Activated T-helper 2 cell treated with anti-CD3 and anti-CD28 coated beads, Interferon-gamma antibody, Interleukin-2, Interleukin-4, amounts not matched to agents 10 μg/mL and 5 μg/mL and 100 μg/mL, durations not matched to agents 14 hours and 24 hours and 36 hours (primary cell): Measurements from ENCODE around the gene RAB13. TPM values are rescaled to one million over a fixed set of nuclear protein-coding genes. Genes with fewer than 3 reads are reported as not detected.
"Not testable (repeated sequence)": the region's sequence is repeated elsewhere in the genome, so short reads cannot be mapped to it uniquely, and the experiment has no call there.

ENCODE experiments used
- DNase-seq: peaks from one replicate; pipeline ENCODE4 v3.0.0; 2021; ENCODE audit warnings: low spot score
- H3K27ac Mint-ChIP-seq: one replicate; pipeline ENCODE4 v1.8.0; 2021; ENCODE audit warnings: mixed read lengths
- H3K27me3 Mint-ChIP-seq: one replicate; pipeline ENCODE4 v1.8.0; 2021; ENCODE audit warnings: low read depth, mixed read lengths
- H3K36me3 Mint-ChIP-seq: one replicate; pipeline ENCODE4 v1.8.0; 2021; ENCODE audit warnings: low read depth, mixed read lengths
- H3K4me1 Mint-ChIP-seq: one replicate; pipeline ENCODE4 v1.8.0; 2021; ENCODE audit warnings: low read depth, mixed read lengths
- H3K4me3 Mint-ChIP-seq: one replicate; pipeline ENCODE4 v1.8.0; 2021; ENCODE audit warnings: low read depth, mild to moderate bottlenecking, moderate library complexity, mixed read lengths
- H3K9me3 Mint-ChIP-seq: one replicate; pipeline ENCODE4 v1.8.0; 2021; ENCODE audit warnings: mixed read lengths
- intact Hi-C: fragments of 100-400 bp; cut with micrococcal nuclease; formaldehyde crosslinking; loops from one replicate; pipeline ENCODE4 v1.15.1; 2023
- total RNA-seq: library from RNA; stranded (reverse); gene quantifications from 2 replicates; pipeline ENCODE4 v1.2.3, GENCODE V29; 2022

RAB13 gene
- total RNA-seq, 1 donor from 2014 or later: 7.6 TPM

DNA sequence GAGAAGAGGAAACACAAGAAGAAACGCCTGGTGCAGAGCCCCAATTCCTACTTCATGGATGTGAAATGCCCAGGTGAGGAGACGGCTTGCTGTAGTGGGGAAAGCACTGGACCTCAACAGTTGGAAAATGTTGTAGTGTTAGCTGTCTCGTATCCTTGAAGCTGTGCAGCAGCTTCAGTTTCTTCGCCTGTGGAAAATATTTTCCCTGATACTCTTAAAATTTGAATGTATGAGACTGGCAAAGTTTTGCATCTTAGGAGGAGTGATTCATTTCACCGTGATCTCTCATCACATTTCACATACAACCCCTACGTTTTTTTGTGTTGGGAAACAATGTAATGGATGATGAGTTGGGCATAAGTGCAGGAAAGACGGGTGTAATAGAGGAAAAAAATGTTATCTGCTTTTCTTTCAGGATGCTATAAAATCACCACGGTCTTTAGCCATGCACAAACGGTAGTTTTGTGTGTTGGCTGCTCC, 5.1 kb upstream of the RAB13 start:
- intact Hi-C loops: loop anchor here (2.0 to 5.0 kb wide), 2 partner anchors 14 to 191 kb away; partner anchors contain the start of gene JTB
- peaks cover 35% of the 10 kb centered on the region for H3K4me1 Mint-ChIP-seq
- DNase-seq: no peak
- peak overlapping the region; percentile 88 for H3K4me3 Mint-ChIP-seq
- H3K9me3 Mint-ChIP-seq: no peaks in the 10 kb centered on the region
- peaks cover 51% of the 10 kb centered on the region for H3K36me3 Mint-ChIP-seq
- no peaks in the 10 kb centered on the region for H3K27me3 Mint-ChIP-seq
- H3K27ac Mint-ChIP-seq: peak overlapping the region; percentile 92

DNA sequence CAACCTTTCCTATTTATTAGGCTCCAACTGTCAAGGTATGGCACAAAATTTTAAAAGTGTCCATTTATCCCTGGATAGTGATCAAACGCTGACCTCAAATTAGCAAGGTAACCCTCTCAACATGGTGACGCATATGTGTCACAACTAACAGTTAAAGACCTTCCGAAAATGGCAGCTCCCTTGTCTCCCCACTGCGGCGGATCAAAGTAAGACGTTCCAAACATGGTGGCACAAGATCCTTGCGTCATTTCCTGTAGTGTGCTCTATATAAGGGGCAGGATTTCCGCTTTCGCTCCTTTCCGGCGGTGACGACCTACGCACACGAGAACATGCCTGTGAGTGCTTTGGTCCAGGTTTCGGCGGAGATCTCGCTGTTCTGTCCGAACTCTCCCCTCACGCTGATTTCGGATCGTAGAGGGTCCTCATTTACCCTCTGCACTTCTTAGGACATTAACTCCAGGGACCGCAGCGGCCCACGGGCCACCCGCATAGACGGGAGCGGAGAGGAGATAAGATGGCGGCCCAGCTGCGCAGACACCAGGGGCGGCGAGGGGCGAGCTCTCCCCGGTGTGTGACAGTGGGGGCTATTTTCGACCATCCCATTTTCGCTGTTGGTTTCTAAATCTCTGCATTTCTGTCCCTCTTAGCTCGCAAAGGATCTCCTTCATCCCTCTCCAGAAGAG, 4.5 kb upstream of the RAB13 start, which contains the start of gene RPS27:
TSS of gene RPS27 (plus strand) at position 295 of the 683 bp plus-strand sequence. CDS start at position 330, 35 bp downstream.
- peak within 1 kb of the TSS; percentile 92 for H3K27ac Mint-ChIP-seq
- H3K4me3 Mint-ChIP-seq: peak within 1 kb of the TSS; percentile 88
- H3K36me3 Mint-ChIP-seq: peaks cover 48% of the 10 kb centered on the region
- peaks cover 39% of the 10 kb centered on the region for H3K4me1 Mint-ChIP-seq
- DNase-seq: peak; percentile 88
- no peaks in the 10 kb centered on the region for H3K27me3 Mint-ChIP-seq
- no peaks in the 10 kb centered on the region for H3K9me3 Mint-ChIP-seq
- intact Hi-C loops: loop anchor here (1.0 to 5.0 kb wide), 5 partner anchors 14 to 282 kb away; partner anchors contain the start of genes HAX1 and JTB

DNA sequence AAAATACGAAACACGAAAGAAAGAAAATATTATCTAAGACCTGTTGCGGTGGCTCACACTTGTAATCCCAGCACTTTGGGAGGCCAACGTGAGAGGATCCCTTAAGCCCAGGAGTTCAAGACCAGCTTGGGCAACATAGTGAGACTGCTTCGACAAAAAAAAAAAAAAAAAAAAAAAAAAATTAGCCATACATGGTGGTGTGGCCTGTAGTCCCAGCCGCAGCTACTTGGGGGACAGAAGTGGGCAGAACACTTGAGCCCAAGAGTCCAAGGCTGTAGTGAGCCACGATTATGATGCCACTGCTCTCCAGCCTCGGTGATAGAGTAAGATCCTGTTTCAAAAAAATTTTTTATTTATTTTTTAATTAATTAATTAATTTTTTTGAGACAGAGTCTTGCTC, 1.5 kb upstream of the RAB13 start:
- H3K4me1 Mint-ChIP-seq: peaks cover 44% of the 10 kb centered on the region

DNA sequence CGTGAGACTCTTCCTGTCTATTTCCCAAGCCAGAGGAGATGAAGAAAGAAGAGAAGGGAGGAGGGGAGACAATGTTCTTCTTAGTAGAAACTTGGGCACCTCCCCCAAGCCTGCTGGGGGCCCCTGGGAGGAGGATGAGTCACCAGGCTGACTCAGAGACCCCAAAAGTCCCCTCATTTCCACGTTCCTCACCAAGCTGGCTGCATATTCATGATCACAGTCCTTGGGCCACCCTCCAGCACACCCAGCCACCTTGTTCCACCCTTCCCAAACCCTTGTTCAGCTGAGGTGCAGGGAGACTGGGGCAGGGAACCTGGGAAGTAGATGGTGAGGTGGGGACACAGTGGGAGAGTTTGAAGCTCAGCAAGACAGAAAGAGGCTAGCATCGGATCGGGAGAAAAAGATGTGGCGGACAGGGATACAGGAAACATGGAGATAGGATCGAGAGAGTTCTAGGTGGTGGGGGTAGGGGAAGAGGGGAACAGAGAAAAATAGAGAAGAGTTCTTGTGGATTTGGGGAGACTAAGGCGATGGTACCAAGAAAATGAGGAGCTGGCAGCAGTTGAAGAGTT, 712 bp downstream of the RAB13 start:
- Mint-ChIP-seq H3K4me1 (peaks cover 31% of the 10 kb centered on the region), H3K9me3 (no peaks in the 10 kb centered on the region), H3K36me3 (peaks cover under 1% of the 10 kb centered on the region), H3K27me3 (no peaks in the 10 kb centered on the region), H3K27ac (peak overlapping the region; percentile 77), H3K4me3 (peak overlapping the region; percentile 71)
- intact Hi-C loops: no loop called here
- DNase-seq: no peak

More for the DNA sequence above, 1.5 kb upstream of the RAB13 start:
- DNase-seq: no peak
- intact Hi-C loops: loop anchor here (2.0 kb wide), 1 partner anchor 191 kb away; no protein-coding TSS in a partner anchor
- Mint-ChIP-seq H3K27me3 (no peaks in the 10 kb centered on the region), H3K4me3 (no peak overlapping the region), H3K9me3 (no peaks in the 10 kb centered on the region), H3K27ac (peak overlapping the region; percentile 53), H3K36me3 (peaks cover 23% of the 10 kb centered on the region)

DNA sequence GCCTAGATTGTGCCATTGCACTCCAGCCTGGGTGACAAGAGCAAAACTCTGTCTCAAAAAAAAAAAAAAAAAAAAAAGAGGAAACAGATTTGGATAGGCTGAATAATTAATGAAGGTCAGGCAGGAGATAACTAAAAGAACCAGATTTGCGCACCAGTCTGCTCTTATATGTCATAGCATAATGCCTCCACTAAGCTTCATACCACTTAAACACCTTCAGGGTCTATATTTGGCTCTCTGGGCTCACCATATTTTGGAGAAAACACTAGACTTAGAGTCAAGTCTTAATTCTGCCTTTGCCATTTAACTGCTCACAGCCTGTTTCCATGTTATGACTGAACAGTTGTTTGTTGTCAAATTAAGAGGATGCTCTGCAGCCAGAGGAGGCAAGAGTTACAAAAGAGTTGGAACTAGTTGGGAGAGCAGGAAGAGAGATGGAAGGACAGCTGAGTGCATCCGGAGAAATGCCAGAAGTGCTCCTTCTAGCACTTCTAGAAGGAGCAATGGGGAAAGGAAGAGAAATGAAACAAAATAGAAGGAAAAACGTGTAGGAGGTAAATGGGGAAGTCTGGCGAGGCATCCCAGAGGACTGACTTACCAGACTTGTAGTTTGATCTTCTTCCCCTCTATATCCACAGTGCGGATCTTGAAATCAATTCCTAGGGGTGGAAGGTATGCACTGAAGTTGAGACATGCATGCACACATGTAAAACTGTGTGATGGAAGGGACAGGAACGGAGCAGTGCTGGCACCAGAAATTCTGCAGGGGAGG, 1.8 kb downstream of the RAB13 start:
- intact Hi-C loops: no loop called here
- no peak for DNase-seq
- peaks cover 26% of the 10 kb centered on the region for H3K4me1 Mint-ChIP-seq
- H3K27ac Mint-ChIP-seq: no peak overlapping the region
- H3K36me3 Mint-ChIP-seq: no peaks in the 10 kb centered on the region
- no peaks in the 10 kb centered on the region for H3K27me3 Mint-ChIP-seq
- no peak overlapping the region for H3K4me3 Mint-ChIP-seq
- no peaks in the 10 kb centered on the region for H3K9me3 Mint-ChIP-seq

DNA sequence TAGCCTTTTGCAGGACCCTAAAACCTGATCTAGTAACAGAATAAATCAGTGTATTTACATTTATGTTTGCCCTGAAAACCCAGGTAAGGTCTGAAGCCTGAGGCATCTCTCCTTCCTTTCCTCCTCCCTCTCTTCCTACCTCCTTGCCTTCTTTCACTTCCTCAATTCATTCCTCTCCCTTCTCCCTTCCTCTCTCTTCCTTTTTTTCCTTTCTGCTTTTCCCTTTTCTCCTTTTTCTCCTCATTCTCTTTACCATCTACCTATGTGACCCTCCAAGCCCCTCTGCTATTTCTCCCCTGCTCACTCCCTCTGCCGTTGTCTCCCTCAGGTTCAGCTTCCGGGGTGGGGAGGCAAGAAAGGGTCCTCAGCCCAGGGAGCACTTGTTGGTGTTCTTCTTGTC, 4.4 kb downstream of the RAB13 start:
- H3K4me1 Mint-ChIP-seq: peaks cover 29% of the 10 kb centered on the region
- DNase-seq, H3K36me3 Mint-ChIP-seq, H3K9me3 Mint-ChIP-seq, H3K27me3 Mint-ChIP-seq, intact Hi-C loops, H3K27ac Mint-ChIP-seq, H3K4me3 Mint-ChIP-seq: not testable (repeated sequence)

DNA sequence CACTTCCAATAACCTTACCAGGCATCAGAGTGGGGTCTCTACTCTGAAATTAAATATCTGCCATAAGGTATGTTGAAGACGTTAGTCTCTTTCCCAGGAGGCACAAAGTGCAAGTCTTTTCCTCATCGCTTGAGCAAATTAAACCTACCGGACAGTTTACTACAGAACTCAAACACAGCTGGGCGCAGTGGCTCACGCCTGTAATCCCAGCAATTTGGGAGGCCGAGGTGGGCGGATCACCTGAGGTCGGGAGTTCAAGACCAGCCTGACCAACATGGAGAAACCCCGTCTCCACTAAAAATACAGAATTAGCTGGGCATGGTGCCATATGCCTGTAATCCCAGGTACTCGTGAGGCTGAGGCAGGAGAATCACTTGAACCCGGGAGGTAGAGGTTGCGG, 7.0 kb downstream of the RAB13 start:
- Mint-ChIP-seq H3K4me1 (peaks cover 22% of the 10 kb centered on the region), H3K36me3 (peaks cover 29% of the 10 kb centered on the region), H3K4me3 (peak overlapping the region; percentile 97)
- intact Hi-C loops: loop anchor here (2.0 kb wide), 1 partner anchor 32 kb away; the partner anchor contains the start of gene DENND4B
- H3K27me3 Mint-ChIP-seq, DNase-seq, H3K9me3 Mint-ChIP-seq, H3K27ac Mint-ChIP-seq: not testable (repeated sequence)

DNA sequence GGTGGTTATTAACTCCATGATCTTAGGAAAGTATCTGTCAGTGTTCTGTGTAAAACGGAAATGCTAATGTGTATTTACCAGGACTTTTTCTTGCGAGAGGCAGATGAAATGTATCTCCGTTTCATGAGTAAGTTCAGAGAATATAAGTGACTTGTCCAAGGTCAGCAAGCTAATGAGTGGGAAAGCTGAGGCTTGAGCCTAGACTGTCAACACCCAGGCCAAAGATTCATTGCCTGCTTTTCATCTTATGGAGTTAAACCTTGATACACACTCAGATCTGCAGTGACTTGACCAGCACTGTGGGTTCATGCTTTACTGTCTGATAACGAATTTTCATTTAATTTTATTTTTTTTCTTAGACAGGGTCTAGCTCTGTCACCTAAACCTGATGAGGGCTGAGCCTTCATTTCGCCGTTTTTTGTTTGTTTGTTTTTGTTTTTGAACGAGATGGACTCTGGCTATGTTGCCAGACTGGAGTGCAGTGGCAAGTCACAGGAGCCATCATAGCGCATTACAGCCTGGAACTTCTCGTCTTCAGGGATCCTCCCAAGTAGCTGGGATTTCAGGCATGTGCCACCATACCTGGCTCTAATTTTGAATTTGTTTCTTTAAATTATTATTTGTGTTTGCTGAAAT, 7.7 kb downstream of the RAB13 start:
- no peaks in the 10 kb centered on the region for H3K27me3 Mint-ChIP-seq
- peak overlapping the region; percentile 89 for H3K27ac Mint-ChIP-seq
- H3K4me1 Mint-ChIP-seq: peaks cover 24% of the 10 kb centered on the region
- no peak for DNase-seq
- intact Hi-C loops: loop anchor here (2.0 kb wide), 1 partner anchor 32 kb away; the partner anchor contains the start of gene DENND4B
- peak overlapping the region; percentile 97 for H3K4me3 Mint-ChIP-seq
- H3K36me3 Mint-ChIP-seq: peaks cover 36% of the 10 kb centered on the region
- H3K9me3 Mint-ChIP-seq: no peaks in the 10 kb centered on the region

DNA sequence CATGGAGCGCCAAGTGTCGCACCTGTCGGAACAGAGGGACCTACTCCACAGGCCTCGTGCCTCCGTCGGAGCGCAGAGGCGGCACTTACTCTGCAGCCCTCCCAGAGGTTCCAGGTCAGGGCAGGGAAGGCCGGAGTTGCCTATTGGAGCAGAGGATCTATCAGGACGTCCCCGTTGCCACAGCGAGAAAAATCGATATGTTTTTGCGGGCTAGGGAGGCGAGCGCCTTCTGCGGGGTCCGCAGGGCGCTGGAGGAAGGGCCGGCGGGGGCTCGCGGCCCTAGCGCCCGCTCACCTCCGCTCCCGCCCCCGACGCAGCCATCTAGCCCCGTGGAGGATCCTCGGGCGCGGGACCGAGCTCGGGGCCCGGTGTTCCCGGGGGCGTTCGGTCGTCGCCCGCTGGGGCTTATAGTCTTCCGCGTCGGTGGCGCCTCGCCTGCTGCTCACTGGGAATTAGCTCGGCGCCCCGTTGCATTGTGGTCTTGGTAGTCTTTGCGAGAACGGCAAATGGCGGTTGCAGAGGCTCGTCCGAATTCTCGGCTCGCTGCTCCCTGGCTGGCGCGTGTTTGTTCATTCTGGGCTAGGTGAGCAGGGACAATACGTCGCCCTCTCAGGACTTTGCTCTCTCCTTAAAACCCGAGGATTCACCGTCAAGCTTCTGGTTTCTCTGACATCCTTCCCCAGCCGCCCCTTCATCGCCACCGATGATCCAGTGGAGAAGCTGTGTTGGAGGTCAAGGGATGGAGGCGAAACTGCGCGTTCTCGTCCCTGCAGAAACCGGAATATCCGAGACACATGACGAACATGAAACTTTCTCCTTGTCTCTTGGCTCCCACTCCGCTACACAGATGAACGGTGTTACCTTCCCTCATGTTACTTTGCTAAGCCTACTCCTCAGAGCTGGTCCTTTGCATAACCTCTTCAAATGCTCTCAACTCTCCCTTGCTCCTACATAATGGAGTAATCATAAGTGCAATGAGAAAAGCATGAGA, 8.6 kb downstream of the RAB13 start, which contains the start of gene JTB:
TSS of gene JTB (minus strand) at position 425 of the 991 bp plus-strand sequence. CDS start at position 3, 422 bp downstream.
- no peaks in the 10 kb centered on the region for H3K9me3 Mint-ChIP-seq
- H3K27me3 Mint-ChIP-seq: no peaks in the 10 kb centered on the region
- H3K4me3 Mint-ChIP-seq: peak within 1 kb of the TSS; percentile 97
- intact Hi-C loops: loop anchor here (1.0 to 2.0 kb wide), 5 partner anchors 10 to 194 kb away; partner anchors contain the start of genes CREB3L4, DENND4B, RPS27 and SLC39A1
- H3K27ac Mint-ChIP-seq: peak within 1 kb of the TSS; percentile 97
- H3K4me1 Mint-ChIP-seq: peaks cover 27% of the 10 kb centered on the region
- DNase-seq: peak; percentile 78
- peaks cover 43% of the 10 kb centered on the region for H3K36me3 Mint-ChIP-seq

DNA sequence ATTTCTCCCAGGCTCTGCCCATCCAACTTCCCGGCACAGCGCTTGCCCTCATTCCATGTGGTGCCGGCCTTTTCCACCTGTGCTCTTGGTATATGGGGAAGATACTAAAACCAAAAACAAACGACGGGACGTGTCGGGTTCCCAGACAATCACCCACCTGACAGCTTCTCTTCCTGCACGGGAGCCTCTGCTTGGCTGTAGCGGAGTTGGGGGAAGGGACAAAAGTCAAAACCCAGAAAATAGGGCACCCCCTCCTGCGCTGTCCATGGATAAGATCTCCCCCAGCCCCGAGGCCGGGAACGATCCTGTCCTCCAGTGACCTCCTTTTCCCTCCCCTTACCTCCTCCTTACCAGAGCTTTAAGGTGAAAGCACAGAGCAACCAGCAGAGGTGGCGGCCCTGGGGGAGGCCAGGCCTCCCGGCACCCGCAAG, 9.3 kb downstream of the RAB13 start:
- DNase-seq: no peak
- Mint-ChIP-seq H3K27ac (peak overlapping the region; percentile 97), H3K36me3 (peaks cover 48% of the 10 kb centered on the region), H3K27me3 (no peaks in the 10 kb centered on the region), H3K4me1 (peaks cover 34% of the 10 kb centered on the region), H3K4me3 (peak overlapping the region; percentile 97), H3K9me3 (no peaks in the 10 kb centered on the region)
- intact Hi-C loops: loop anchor here (1.0 to 2.0 kb wide), 4 partner anchors 10 to 194 kb away; partner anchors contain the start of genes CREB3L4, RPS27 and SLC39A1

DNA sequence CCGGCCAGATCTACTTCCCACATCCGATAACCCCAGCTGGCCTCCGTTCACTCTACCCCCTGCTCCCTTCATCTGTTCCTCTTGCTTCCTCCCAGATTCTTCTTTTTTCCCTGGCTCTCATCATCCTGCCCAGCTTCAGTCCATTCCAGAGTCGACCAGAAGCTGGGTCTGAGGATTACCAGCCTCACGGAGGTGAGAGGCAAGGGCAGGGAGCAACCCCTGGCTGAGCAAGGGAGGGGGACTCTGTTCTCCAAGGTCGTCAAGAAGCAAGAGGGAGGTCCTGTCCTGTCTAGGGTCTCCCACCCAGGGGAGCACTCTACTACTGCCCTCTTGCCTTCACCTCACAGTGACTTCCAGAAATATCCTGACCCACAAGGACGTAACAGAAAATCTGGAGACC, 12.6 kb downstream of the RAB13 start:
- H3K27ac Mint-ChIP-seq: no peak overlapping the region

More for the DNA sequence above, 12.6 kb downstream of the RAB13 start:
- Mint-ChIP-seq H3K27me3 (no peaks in the 10 kb centered on the region), H3K9me3 (no peaks in the 10 kb centered on the region), H3K4me1 (peaks cover 39% of the 10 kb centered on the region), H3K4me3 (no peak overlapping the region), H3K36me3 (peaks cover 48% of the 10 kb centered on the region)
- DNase-seq: no peak
- intact Hi-C loops: no loop called here
